Loucy (cell line): ENCODE data around the gene RICTOR.

Source experiments
- CTCF ChIP-seq: fragments of 200-600 bp; sonication (generic); conservative IDR thresholded peaks from 2 replicates; pipeline ENCODE4 v1.5.1; 2014; ENCODE audit warnings: mild to moderate bottlenecking, antibody characterized with exemption, low read length
- EZH2phosphoT487 ChIP-seq: fragments of 200-600 bp; IDR thresholded peaks from 2 replicates; pipeline ENCODE4 v1.6.1; 2018; ENCODE audit warnings: antibody characterized with exemption, mild to moderate bottlenecking, moderate library complexity, borderline replicate concordance

DNA sequence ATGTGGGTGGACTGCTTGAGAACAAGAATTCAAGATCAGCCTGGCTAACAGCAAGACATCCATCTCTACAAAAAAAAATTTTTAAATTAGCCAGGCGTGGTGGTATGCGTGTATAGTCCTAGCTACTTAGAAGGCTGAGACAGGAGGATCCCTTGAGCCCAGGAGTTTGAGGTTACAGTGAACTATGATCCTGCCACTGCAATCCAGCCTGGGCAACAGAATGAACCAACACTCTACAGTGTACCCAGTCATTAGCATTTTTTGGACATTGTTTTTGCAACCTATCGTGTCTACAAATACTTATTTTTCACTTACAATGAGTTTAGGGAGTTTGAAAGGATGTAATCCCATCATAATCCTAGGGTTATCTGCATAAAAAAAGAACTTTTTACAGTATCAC, 22.1 kb downstream of the RICTOR start:
- TF ChIP-seq CTCF: no peak
- TF ChIP-seq EZH2phosphoT487: no peak
